GM19438 (cell line): ENCODE measurements around the gene DTWD2.

Experiments used
- ATAC-seq: cut with Tn5 transposase; IDR thresholded peaks from one replicate; pipeline ENCODE4 v1.9.1; 2021; ENCODE audit warnings: low read depth; ENCODE audit not compliant: unreplicated experiment

The DTWD2 gene

GRCh38 chr5:118791926-118792734 lies 196.2 kb downstream of the DTWD2 start:
- peak; percentile 93 for ATAC-seq

GRCh38 chr5:118789366-118789765 lies 199.0 kb downstream of the DTWD2 start:
- ATAC-seq = no peak

GRCh38 chr5:118788351-118788750 lies 200.0 kb downstream of the DTWD2 start:
- no peak for ATAC-seq
